Camera-type eye (tissue), 1 donor: ENCODE measurements around the gene GPATCH4. TPM values are rescaled to one million over a fixed set of nuclear protein-coding genes. Genes with fewer than 3 reads are reported as not detected.

Source experiments
- total RNA-seq: library from RNA; depleted of rRNA; stranded (reverse); fragments of >200 nt; gene quantifications from one replicate; pipeline ENCODE4 v1.2.3, GENCODE V29; 2014

GPATCH4 gene
- 7.3 TPM for total RNA-seq

GRCh38 chr1:156601122-156601830, at the start of gene GPATCH4:
TSS of gene GPATCH4 (minus strand) at chr1:156601479.

GRCh38 chr1:156641761-156642264, 40.5 kb upstream of the GPATCH4 start, which contains the start of gene BCAN:
TSS of gene BCAN (plus strand) at chr1:156642117. CDS start at chr1:156646055, 3,938 bp downstream.

GRCh38 chr1:156618853-156619581, 17.7 kb upstream of the GPATCH4 start, which contains the start of gene HAPLN2:
TSS of gene HAPLN2 (plus strand) at chr1:156619415. CDS start at chr1:156623491, 4,076 bp downstream.

DNA sequence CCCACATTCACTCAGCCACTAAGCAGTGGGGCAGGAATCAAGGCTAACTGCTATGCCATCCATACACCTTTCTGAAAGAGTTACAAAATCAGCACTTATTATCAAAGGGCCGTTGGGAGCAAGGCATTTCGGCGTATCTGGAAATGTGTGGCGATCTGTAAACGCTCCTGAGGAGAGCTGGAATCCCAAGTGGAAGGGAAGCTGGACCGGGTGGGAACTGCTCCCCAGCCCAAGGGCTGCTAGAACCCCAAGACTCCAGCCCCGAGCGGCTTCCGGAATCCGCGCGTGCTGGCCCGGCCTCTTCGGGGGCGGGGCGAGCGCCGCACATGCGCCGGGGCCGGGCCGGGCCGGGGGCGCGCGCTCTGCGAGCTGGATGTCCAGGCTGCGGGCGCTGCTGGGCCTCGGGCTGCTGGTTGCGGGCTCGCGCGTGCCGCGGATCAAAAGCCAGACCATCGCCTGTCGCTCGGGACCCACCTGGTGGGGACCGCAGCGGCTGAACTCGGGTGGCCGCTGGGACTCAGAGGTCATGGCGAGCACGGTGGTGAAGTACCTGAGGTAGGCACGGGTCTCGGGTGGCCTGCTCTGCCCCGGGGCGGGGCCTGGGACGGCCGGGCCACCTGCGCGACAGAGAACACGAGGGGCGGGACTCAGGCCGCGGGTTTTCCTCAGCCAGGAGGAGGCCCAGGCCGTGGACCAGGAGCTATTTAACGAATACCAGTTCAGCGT, 9.7 kb downstream of the GPATCH4 start, which contains the start of gene NAXE:
Gene NAXE, plus strand, starts transcription at position 345 of the 726 bp plus-strand sequence. Its CDS starts 29 bp downstream, at position 374.

GRCh38 chr1:156579472-156579871, 21.8 kb downstream of the GPATCH4 start, which contains the start of gene TTC24:
TSS of gene TTC24 (plus strand) at chr1:156579723. CDS start at chr1:156581365, 1,642 bp downstream.

GRCh38 chr1:156571919-156572662, 29.2 kb downstream of the GPATCH4 start, which contains the start of gene IQGAP3:
TSS of gene IQGAP3 (minus strand) at chr1:156572565. CDS start at chr1:156572529, 36 bp downstream.

Other genes with a start within 250 kb of the GPATCH4 start
- not detected for gene RHBG, start 232.3 kb downstream of the GPATCH4 start, total RNA-seq
- 27.3 TPM for gene MEF2D, start 100.7 kb downstream of the GPATCH4 start, total RNA-seq
- 8.4 TPM for gene IQGAP3, start 28.9 kb downstream of the GPATCH4 start, total RNA-seq
- not detected for gene TTC24, start 21.8 kb downstream of the GPATCH4 start, total RNA-seq
- gene NAXE, start 9.7 kb downstream of the GPATCH4 start, total RNA-seq, result 39.7 TPM
- gene HAPLN2, start 17.9 kb upstream of the GPATCH4 start, total RNA-seq, result not detected
- 5.2 TPM for gene BCAN, start 40.6 kb upstream of the GPATCH4 start, total RNA-seq
- 87.1 TPM for gene NES, start 75.9 kb upstream of the GPATCH4 start, total RNA-seq
- gene CRABP2, start 104.1 kb upstream of the GPATCH4 start, total RNA-seq, result 117 TPM
- 17.8 TPM for gene METTL25B, start 127.0 kb upstream of the GPATCH4 start, total RNA-seq
- 14.7 TPM for gene ISG20L2, start 127.3 kb upstream of the GPATCH4 start, total RNA-seq
- 20.5 TPM for gene MRPL24, start 139.6 kb upstream of the GPATCH4 start, total RNA-seq
- 153 TPM for gene HDGF, start 150.2 kb upstream of the GPATCH4 start, total RNA-seq
- gene PRCC, start 166.1 kb upstream of the GPATCH4 start, total RNA-seq, result 34.5 TPM
- gene SH2D2A, start 215.4 kb upstream of the GPATCH4 start, total RNA-seq, result 0.27 TPM